Measurements from ENCODE around the gene POGLUT2. TPM values are rescaled to one million over a fixed set of nuclear protein-coding genes. Genes with fewer than 3 reads are reported as not detected.

The POGLUT2 gene
- total RNA-seq, 1 donor from 2014 or later: 5.1 TPM

- H3K27ac ChIP-seq: no peak overlapping the region
Measured at GRCh38 chr13:102815788-102816187, 17.0 kb upstream of the POGLUT2 start.

GRCh38 chr13:102814793-102815192, 16.0 kb upstream of the POGLUT2 start:
- Histone ChIP-seq H3K36me3 (peaks cover 14% of the 10 kb centered on the region), H3K27ac (no peak overlapping the region), H3K9me3 (no peaks in the 10 kb centered on the region), H3K4me1 (no peaks in the 10 kb centered on the region), H3K27me3 (no peaks in the 10 kb centered on the region), H3K4me3 (no peak overlapping the region)
- no peak for TF ChIP-seq CTCF (IDR thresholded peaks at IDR 0.05)
- no peak for DNase-seq
- intact Hi-C loops (cut with DNase I): no loop called here
- no peak for ATAC-seq

More at GRCh38 chr13:102815788-102816187, 17.0 kb upstream of the POGLUT2 start:
- intact Hi-C loops (cut with DNase I): no loop called here
- Histone ChIP-seq H3K4me3 (no peak overlapping the region), H3K36me3 (peaks cover 23% of the 10 kb centered on the region), H3K27me3 (no peaks in the 10 kb centered on the region), H3K4me1 (no peaks in the 10 kb centered on the region), H3K9me3 (no peaks in the 10 kb centered on the region)
- no peak for TF ChIP-seq CTCF (IDR thresholded peaks at IDR 0.05)
- no peak for ATAC-seq
- no peak for DNase-seq

GRCh38 chr13:102814025-102814607, 15.3 kb upstream of the POGLUT2 start:
- DNase-seq (no peak), ATAC-seq (no peak)
- no peaks in the 10 kb centered on the region for H3K27me3 ChIP-seq
- intact Hi-C loops (cut with DNase I): no loop called here
- H3K4me3 ChIP-seq: no peak overlapping the region
- no peak overlapping the region for H3K27ac ChIP-seq
- TF ChIP-seq CTCF (IDR thresholded peaks at IDR 0.05): no peak
- H3K4me1 ChIP-seq: no peaks in the 10 kb centered on the region
- H3K9me3 ChIP-seq: no peaks in the 10 kb centered on the region
- H3K36me3 ChIP-seq: peaks cover 14% of the 10 kb centered on the region

- Histone ChIP-seq H3K27ac (no peak overlapping the region), H3K4me3 (no peak overlapping the region), H3K4me1 (no peaks in the 10 kb centered on the region), H3K27me3 (no peaks in the 10 kb centered on the region), H3K36me3 (peaks cover 14% of the 10 kb centered on the region), H3K9me3 (no peaks in the 10 kb centered on the region)
- no peak for TF ChIP-seq CTCF (IDR thresholded peaks at IDR 0.05)
- no peak for ATAC-seq
- intact Hi-C loops (cut with DNase I): no loop called here
- DNase-seq: no peak
Measured at GRCh38 chr13:102812611-102813287, 14.0 kb upstream of the POGLUT2 start.

- Histone ChIP-seq H3K27ac (no peak overlapping the region), H3K4me1 (peaks cover 2% of the 10 kb centered on the region), H3K4me3 (no peak overlapping the region), H3K9me3 (no peaks in the 10 kb centered on the region), H3K27me3 (no peaks in the 10 kb centered on the region), H3K36me3 (no peaks in the 10 kb centered on the region)
- DNase-seq: no peak
- TF ChIP-seq CTCF (IDR thresholded peaks at IDR 0.05): no peak
- intact Hi-C loops (cut with DNase I): no loop called here
- no peak for ATAC-seq
Measured at GRCh38 chr13:102807699-102808098, 8.9 kb upstream of the POGLUT2 start.
